ENCODE measurements around the gene CDCA5.

Gene CDCA5

GRCh38 chr11:65035579-65035978, 48.3 kb downstream of the CDCA5 start:
- TF ChIP-seq CTCF (IDR thresholded peaks at IDR 0.05; ENCODE audit: low read length, missing control alignments): no peak
- no peak for DNase-seq (ENCODE audit: low read depth)
- no peak overlapping the region for H3K4me3 ChIP-seq (replicated peaks; ENCODE audit: low read depth, low read length)

- TF ChIP-seq CTCF (IDR thresholded peaks at IDR 0.05; ENCODE audit: low read length, missing control alignments): no peak
- H3K4me3 ChIP-seq (replicated peaks; ENCODE audit: low read depth, low read length): no peak overlapping the region
- DNase-seq (ENCODE audit: low read depth): no peak
Measured at GRCh38 chr11:65034423-65034822, 49.4 kb downstream of the CDCA5 start.

- no peak for DNase-seq (ENCODE audit: low read depth)
- H3K4me3 ChIP-seq (replicated peaks; ENCODE audit: low read depth, low read length): no peak overlapping the region
- no peak for TF ChIP-seq CTCF (IDR thresholded peaks at IDR 0.05; ENCODE audit: low read length, missing control alignments)
Measured at GRCh38 chr11:65032216-65032615, 51.6 kb downstream of the CDCA5 start.

Measured in fibroblast of pulmonary artery (primary cell).